Stimulated activated CD4-positive, alpha-beta T cell treated with anti-CD3 and anti-CD28 coated beads, Interleukin-1b, Interleukin-23, amount 100 ng/mL, for 4 hours (primary cell): ENCODE measurements around the gene PLP2.
"Not testable (repeated sequence)": the region's sequence is repeated elsewhere in the genome, so short reads cannot be mapped to it uniquely, and the experiment has no call there.

Experiments used
- DNase-seq, 2 donors: peaks; one replicate each; pipeline ENCODE4 v3.0.0-alpha.2; 2020; ENCODE audit warnings: low read depth in 2 of 2

Gene PLP2

GRCh38 chrX:49171752-49172279 lies at the start of gene PLP2:
Gene PLP2, plus strand, starts transcription at chrX:49171898. Its CDS starts 103 bp downstream, at chrX:49172001.
- peak in 1 of 2 donors; percentile 66 for DNase-seq

GRCh38 chrX:49122499-49122898 lies 49.2 kb upstream of the PLP2 start:
- DNase-seq = no peak

GRCh38 chrX:49127742-49128258 lies 43.9 kb upstream of the PLP2 start:
- DNase-seq = not testable (repeated sequence)

GRCh38 chrX:49129427-49129826 lies 42.3 kb upstream of the PLP2 start:
- DNase-seq = no peak

- not testable (repeated sequence) for DNase-seq
Observed at GRCh38 chrX:49132275-49132674, 39.4 kb upstream of the PLP2 start.

- DNase-seq = no peak
Observed at GRCh38 chrX:49133759-49134158, 37.9 kb upstream of the PLP2 start.

GRCh38 chrX:49137492-49137891 lies 34.2 kb upstream of the PLP2 start:
- no peak for DNase-seq

GRCh38 chrX:49139713-49140112 lies 32.0 kb upstream of the PLP2 start:
- DNase-seq = no peak

GRCh38 chrX:49142264-49142663 lies 29.4 kb upstream of the PLP2 start:
- not testable (repeated sequence) for DNase-seq

- not testable (repeated sequence) for DNase-seq
Observed at GRCh38 chrX:49143154-49143553, 28.5 kb upstream of the PLP2 start.

- DNase-seq = no peak
Observed at GRCh38 chrX:49147282-49147681, 24.4 kb upstream of the PLP2 start.

- DNase-seq = no peak
Observed at GRCh38 chrX:49147936-49148335, 23.8 kb upstream of the PLP2 start.

GRCh38 chrX:49148390-49149100 lies 23.2 kb upstream of the PLP2 start:
- not testable (repeated sequence) for DNase-seq

- DNase-seq = not testable (repeated sequence)
Observed at GRCh38 chrX:49149291-49149690, 22.4 kb upstream of the PLP2 start.

GRCh38 chrX:49153467-49153866 lies 18.2 kb upstream of the PLP2 start:
- DNase-seq = no peak

GRCh38 chrX:49155243-49155899 lies 16.3 kb upstream of the PLP2 start:
- no peak for DNase-seq

GRCh38 chrX:49155900-49156837 lies 15.5 kb upstream of the PLP2 start:
- DNase-seq = peak; percentile 73 to 77

GRCh38 chrX:49157194-49157593 lies 14.5 kb upstream of the PLP2 start:
- DNase-seq = no peak

GRCh38 chrX:49160908-49161307 lies 10.8 kb upstream of the PLP2 start:
- no peak for DNase-seq

- DNase-seq = no peak
Observed at GRCh38 chrX:49161632-49162031, 10.1 kb upstream of the PLP2 start.

- DNase-seq = no peak
Observed at GRCh38 chrX:49162620-49163019, 9.1 kb upstream of the PLP2 start, which contains the start of gene MAGIX. Gene MAGIX, plus strand, starts transcription at chrX:49162758. Its CDS starts 132 bp downstream, at chrX:49162890.
